ENCODE results near the gene KLHL29. TPM values are rescaled to one million over a fixed set of nuclear protein-coding genes. Genes with fewer than 3 reads are reported as not detected.

The KLHL29 gene
- total RNA-seq, 1 experiment from 2014 or later = 2.6 TPM

- no peak overlapping the region for H2AFZ ChIP-seq (ENCODE audit: low read length)
- TF ChIP-seq EZH2 (IDR thresholded peaks at IDR 0.05; ENCODE audit: low read length, unreplicated experiment) (no peak), CTCF (conservative IDR thresholded peaks at IDR 0.05; ENCODE audit: low read depth, low read length) (no peak), EZH2phosphoT487 (IDR thresholded peaks at IDR 0.05; ENCODE audit: borderline replicate concordance, low read length) (no peak)
- no peaks in the 10 kb centered on the region for H3K9me3 ChIP-seq (ENCODE audit: low read length)
- no peaks in the 10 kb centered on the region for H4K20me1 ChIP-seq (ENCODE audit: low read length)
- ChIA-PET CTCF (no interaction called here), POLR2A (ENCODE audit: unreplicated experiment) (no interaction called here)
- no peaks in the 10 kb centered on the region for H3K36me3 ChIP-seq (ENCODE audit: low read depth, low read length)
- no peaks in the 10 kb centered on the region for H3K9me2 ChIP-seq (replicated peaks; ENCODE audit: low read length)
- no peak overlapping the region for H3K4me3 ChIP-seq (ENCODE audit: low read length)
- no peak overlapping the region for H3K4me2 ChIP-seq (ENCODE audit: low read length)
- no peak overlapping the region for H3K9ac ChIP-seq (ENCODE audit: low read length)
- intact Hi-C loops (cut with micrococcal nuclease) = no loop called here
- no peak overlapping the region for H3K27ac ChIP-seq (ENCODE audit: low read length)
- no peaks in the 10 kb centered on the region for H3K4me1 ChIP-seq (ENCODE audit: insufficient read depth, low read length)
- no TSS peak for BruUV-seq (replicated peaks)
- DNase-seq (no peak), ATAC-seq (no peak)
- no peaks in the 10 kb centered on the region for H3F3A ChIP-seq (ENCODE audit: low read length, unreplicated experiment)
- H3K27me3 ChIP-seq (ENCODE audit: low read length) = no peaks in the 10 kb centered on the region
- H3K79me2 ChIP-seq (ENCODE audit: low read length) = no peaks in the 10 kb centered on the region
These were observed 101.7 kb downstream of the KLHL29 start for GRCh38 chr2:23486684-23487075.

DNA sequence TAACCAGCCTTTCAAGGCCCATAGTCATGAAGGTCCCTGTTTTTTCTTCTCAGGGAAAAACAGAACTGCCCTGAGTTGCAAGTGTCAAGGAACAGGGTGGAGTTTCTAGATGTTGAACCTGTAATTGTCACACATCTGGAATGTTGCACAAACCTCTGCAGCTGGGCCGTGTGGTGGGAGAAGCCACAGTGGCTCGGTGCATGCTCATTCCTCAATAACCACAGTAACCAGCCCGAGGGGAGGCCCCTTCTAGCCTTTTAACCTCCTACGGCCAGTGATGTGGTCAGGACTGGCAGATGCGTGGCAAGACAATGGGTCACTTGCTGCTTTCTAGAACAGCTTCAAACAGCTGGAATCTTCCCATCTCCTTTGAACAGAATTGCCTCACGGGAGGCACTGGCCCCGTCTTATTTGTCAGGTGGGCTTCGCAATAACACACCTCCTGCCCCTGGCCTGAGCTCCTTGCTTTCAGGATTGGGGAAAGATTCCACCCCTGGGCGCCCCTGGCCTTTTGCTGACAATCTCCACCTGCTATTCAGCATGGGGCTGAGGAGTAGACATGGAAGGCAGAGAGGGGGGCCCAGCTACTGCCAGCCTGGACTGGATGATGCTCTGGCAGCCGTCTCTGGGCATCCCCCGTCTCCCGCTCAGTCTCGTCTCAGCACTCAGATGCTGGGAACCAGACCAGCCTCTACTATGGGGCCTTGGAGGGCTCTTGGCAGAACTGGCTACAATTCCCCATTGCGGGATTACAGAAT lies 102.9 kb downstream of the KLHL29 start:
- Histone ChIP-seq H3K4me1 (ENCODE audit: insufficient read depth, low read length) (no peaks in the 10 kb centered on the region), H3K79me2 (ENCODE audit: low read length) (no peaks in the 10 kb centered on the region), H3K9ac (ENCODE audit: low read length) (no peak overlapping the region), H3K27ac (ENCODE audit: low read length) (no peak overlapping the region), H3K9me3 (ENCODE audit: low read length) (no peaks in the 10 kb centered on the region), H3K36me3 (ENCODE audit: low read depth, low read length) (no peaks in the 10 kb centered on the region), H3K4me3 (ENCODE audit: low read length) (no peak overlapping the region), H3F3A (ENCODE audit: low read length, unreplicated experiment) (no peaks in the 10 kb centered on the region), H3K27me3 (ENCODE audit: low read length) (no peaks in the 10 kb centered on the region), H2AFZ (ENCODE audit: low read length) (no peak overlapping the region), H4K20me1 (ENCODE audit: low read length) (no peaks in the 10 kb centered on the region), H3K4me2 (ENCODE audit: low read length) (no peak overlapping the region), H3K9me2 (replicated peaks; ENCODE audit: low read length) (no peaks in the 10 kb centered on the region)
- ChIA-PET POLR2A (ENCODE audit: unreplicated experiment) (no interaction called here), CTCF (no interaction called here)
- intact Hi-C loops (cut with micrococcal nuclease) = no loop called here
- DNase-seq (no peak), ATAC-seq (no peak)
- no TSS peak for BruUV-seq (replicated peaks)
- TF ChIP-seq CTCF (conservative IDR thresholded peaks at IDR 0.05; ENCODE audit: low read depth, low read length) (no peak), EZH2phosphoT487 (IDR thresholded peaks at IDR 0.05; ENCODE audit: borderline replicate concordance, low read length) (no peak), EZH2 (IDR thresholded peaks at IDR 0.05; ENCODE audit: low read length, unreplicated experiment) (no peak)

- no peak for TF ChIP-seq CTCF (conservative IDR thresholded peaks at IDR 0.05; ENCODE audit: low read depth, low read length)
- no peak for TF ChIP-seq EZH2 (IDR thresholded peaks at IDR 0.05; ENCODE audit: low read length, unreplicated experiment)
- TF ChIP-seq EZH2phosphoT487 (IDR thresholded peaks at IDR 0.05; ENCODE audit: borderline replicate concordance, low read length) = no peak
- ChIA-PET CTCF (no interaction called here), POLR2A (ENCODE audit: unreplicated experiment) (no interaction called here)
- DNase-seq = no peak
- no peaks in the 10 kb centered on the region for H3K9me2 ChIP-seq (replicated peaks; ENCODE audit: low read length)
- no peaks in the 10 kb centered on the region for H3F3A ChIP-seq (ENCODE audit: low read length, unreplicated experiment)
- H3K79me2 ChIP-seq (ENCODE audit: low read length) = no peaks in the 10 kb centered on the region
- no peak overlapping the region for H3K4me3 ChIP-seq (ENCODE audit: low read length)
- H3K27ac ChIP-seq (ENCODE audit: low read length) = no peak overlapping the region
- no TSS peak for BruUV-seq (replicated peaks)
- H3K36me3 ChIP-seq (ENCODE audit: low read depth, low read length) = no peaks in the 10 kb centered on the region
- H4K20me1 ChIP-seq (ENCODE audit: low read length) = no peaks in the 10 kb centered on the region
- intact Hi-C loops (cut with micrococcal nuclease) = no loop called here
- no peak for ATAC-seq
- no peaks in the 10 kb centered on the region for H3K4me1 ChIP-seq (ENCODE audit: insufficient read depth, low read length)
- H3K27me3 ChIP-seq (ENCODE audit: low read length) = no peaks in the 10 kb centered on the region
- no peak overlapping the region for H2AFZ ChIP-seq (ENCODE audit: low read length)
- no peaks in the 10 kb centered on the region for H3K9me3 ChIP-seq (ENCODE audit: low read length)
- H3K9ac ChIP-seq (ENCODE audit: low read length) = no peak overlapping the region
- no peak overlapping the region for H3K4me2 ChIP-seq (ENCODE audit: low read length)
These were observed 103.6 kb downstream of the KLHL29 start for GRCh38 chr2:23488584-23488983.
